Tibial nerve (tissue), 4 donors: Measurements from ENCODE around the gene TMEM242.

ENCODE experiments used
- EP300 ChIP-seq, 2 donors: sonication (generic); formaldehyde crosslinking; IDR thresholded peaks; one replicate each; pipeline ENCODE4 v1.6.1; 2017; ENCODE audit warnings: antibody characterized with exemption in 2 of 2, mild to moderate bottlenecking in 1 of 2
- POLR2A ChIP-seq, 2 donors: fragments of 450-650 bp; IDR thresholded peaks; one replicate each; pipeline ENCODE4 v1.6.1; 2017; ENCODE audit warnings: antibody characterized with exemption in 2 of 2, mild to moderate bottlenecking in 2 of 2, moderate library complexity in 2 of 2
- TF ChIP-seq, protein P1 (sequence below), 5 experiments: fragments of 200-600 bp in 3 of 5; fragments of 450-650 bp in 2 of 5; sonication (generic) in 3 of 5; IDR thresholded peaks; one replicate each; pipeline ENCODE4 v1.5.1; 2016 to 2019; ENCODE audit warnings: antibody characterized with exemption in 5 of 5, mild to moderate bottlenecking in 3 of 5, moderate library complexity in 2 of 5

DNA sequence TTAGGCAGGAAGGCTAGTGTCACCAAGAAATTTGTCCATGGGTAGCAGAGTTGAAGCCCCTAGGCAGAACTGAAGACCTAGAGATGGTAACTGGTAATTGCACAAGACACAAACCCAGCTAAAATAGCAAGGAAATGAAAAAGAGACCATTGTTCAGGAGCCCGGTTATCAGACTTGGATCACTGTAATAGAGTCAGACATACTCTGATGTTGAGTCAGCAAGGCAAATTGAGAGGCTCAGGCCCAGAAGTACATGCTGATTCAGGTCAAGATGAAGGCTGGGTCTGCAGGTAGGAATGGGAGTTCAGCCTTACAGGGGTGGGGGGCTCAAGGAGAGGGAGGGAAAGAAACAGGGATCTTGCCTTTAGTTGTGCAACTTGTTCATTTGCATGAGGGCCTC is 6.5 kb upstream of the TMEM242 start:
- TF ChIP-seq, protein P1, sequence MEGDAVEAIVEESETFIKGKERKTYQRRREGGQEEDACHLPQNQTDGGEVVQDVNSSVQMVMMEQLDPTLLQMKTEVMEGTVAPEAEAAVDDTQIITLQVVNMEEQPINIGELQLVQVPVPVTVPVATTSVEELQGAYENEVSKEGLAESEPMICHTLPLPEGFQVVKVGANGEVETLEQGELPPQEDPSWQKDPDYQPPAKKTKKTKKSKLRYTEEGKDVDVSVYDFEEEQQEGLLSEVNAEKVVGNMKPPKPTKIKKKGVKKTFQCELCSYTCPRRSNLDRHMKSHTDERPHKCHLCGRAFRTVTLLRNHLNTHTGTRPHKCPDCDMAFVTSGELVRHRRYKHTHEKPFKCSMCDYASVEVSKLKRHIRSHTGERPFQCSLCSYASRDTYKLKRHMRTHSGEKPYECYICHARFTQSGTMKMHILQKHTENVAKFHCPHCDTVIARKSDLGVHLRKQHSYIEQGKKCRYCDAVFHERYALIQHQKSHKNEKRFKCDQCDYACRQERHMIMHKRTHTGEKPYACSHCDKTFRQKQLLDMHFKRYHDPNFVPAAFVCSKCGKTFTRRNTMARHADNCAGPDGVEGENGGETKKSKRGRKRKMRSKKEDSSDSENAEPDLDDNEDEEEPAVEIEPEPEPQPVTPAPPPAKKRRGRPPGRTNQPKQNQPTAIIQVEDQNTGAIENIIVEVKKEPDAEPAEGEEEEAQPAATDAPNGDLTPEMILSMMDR (IDR thresholded peaks at IDR 0.05) = no peak
- TF ChIP-seq POLR2A (IDR thresholded peaks at IDR 0.05) (no peak), EP300 (IDR thresholded peaks at IDR 0.05) (no peak)
